ENCODE data around the gene GALNT14. TPM values are rescaled to one million over a fixed set of nuclear protein-coding genes. Genes with fewer than 3 reads are reported as not detected.

The GALNT14 gene
- total and polyA plus RNA-seq, 8 donors: 1.5 to 8.3 (median 5.3) TPM

DNA sequence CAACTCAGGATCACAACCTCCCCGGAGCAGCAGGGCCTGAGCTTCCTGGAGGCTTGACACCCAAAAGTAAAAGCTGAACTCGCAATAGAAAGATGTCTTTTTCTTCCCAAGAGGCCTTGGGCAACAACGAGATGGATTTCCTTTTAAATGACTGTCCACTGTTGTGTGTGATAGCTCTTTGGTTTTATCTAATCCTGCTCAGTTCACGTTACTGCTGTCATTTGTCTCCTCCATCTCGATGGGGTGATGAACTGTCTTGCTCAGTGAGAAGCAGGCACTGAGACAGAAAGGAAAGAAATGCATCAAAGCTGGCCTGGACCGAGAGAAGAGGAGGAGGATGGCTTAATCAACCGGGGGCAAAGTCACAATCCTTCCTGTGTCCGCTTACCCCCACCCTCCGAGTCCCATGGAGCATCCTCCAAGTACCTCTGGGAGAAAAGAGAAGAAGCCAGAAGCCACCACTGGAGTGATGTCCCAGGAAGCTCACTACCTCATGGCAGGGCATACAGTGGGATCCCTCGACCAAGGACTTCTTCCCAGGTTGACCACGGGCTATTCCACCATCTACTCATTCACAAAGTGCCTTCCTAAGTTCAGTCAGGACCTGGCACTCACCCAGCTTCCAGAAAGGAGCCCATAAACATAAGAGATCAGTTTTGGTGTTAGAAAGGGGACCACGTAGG lies 68.5 kb downstream of the GALNT14 start:
- no peak for DNase-seq

DNA sequence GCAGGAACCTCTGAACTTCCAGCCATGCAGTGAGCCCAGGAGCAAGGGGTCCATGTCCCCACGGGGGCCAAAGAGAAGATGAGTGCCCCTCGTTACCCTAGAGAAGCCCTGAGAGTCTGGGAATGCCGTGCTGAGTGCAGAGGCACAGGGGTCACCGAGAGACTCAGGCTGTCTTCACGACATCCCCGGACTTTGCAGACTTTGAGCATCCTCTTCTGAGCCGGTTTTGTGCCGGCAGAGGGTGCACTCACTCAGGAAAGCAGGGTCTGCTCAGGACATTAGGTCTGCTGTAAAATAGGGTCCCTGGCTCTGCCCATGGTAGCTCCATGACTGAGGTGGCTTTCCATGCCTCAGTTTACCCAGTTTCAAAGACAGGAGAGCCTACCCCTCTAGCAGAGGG lies 71.0 kb downstream of the GALNT14 start:
- no peak for ATAC-seq

More for the DNA sequence above, 68.5 kb downstream of the GALNT14 start:
- Histone ChIP-seq H3K27ac (no peak overlapping the region), H3K4me3 (no peak overlapping the region), H3K36me3 (no peaks in the 10 kb centered on the region), H3K27me3 (no peaks in the 10 kb centered on the region), H3K4me1 (no peaks in the 10 kb centered on the region), H3K9me3 (no peaks in the 10 kb centered on the region)
- no peak for ATAC-seq
- TF ChIP-seq, protein P1, sequence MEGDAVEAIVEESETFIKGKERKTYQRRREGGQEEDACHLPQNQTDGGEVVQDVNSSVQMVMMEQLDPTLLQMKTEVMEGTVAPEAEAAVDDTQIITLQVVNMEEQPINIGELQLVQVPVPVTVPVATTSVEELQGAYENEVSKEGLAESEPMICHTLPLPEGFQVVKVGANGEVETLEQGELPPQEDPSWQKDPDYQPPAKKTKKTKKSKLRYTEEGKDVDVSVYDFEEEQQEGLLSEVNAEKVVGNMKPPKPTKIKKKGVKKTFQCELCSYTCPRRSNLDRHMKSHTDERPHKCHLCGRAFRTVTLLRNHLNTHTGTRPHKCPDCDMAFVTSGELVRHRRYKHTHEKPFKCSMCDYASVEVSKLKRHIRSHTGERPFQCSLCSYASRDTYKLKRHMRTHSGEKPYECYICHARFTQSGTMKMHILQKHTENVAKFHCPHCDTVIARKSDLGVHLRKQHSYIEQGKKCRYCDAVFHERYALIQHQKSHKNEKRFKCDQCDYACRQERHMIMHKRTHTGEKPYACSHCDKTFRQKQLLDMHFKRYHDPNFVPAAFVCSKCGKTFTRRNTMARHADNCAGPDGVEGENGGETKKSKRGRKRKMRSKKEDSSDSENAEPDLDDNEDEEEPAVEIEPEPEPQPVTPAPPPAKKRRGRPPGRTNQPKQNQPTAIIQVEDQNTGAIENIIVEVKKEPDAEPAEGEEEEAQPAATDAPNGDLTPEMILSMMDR (IDR thresholded peaks at IDR 0.05): no peak
- intact Hi-C loops (cut with DNase I): no loop called here

DNA sequence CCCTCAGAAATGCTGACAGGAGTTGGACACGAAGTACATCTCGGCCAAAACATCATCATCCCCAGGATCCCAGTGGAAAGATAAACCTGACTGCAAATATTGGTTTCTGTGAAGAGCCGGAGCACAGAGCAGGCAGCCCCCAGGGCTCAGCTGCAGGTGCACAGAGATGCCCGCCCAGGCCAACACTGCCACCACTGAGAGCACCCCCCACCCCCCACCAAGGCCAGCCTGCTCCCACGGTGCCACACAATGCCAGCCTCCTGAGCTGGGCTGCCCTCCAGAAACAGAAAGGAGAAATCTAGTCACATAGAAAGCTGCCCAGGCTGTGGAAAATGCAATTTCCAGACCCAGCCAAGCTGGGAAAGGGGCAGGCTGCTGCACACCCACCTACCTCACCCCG lies 71.7 kb downstream of the GALNT14 start:
- intact Hi-C loops (cut with DNase I): no loop called here
- no peak for ATAC-seq
- no peak for DNase-seq

More for the DNA sequence above, 71.0 kb downstream of the GALNT14 start:
- Histone ChIP-seq H3K36me3 (no peaks in the 10 kb centered on the region), H3K27ac (no peak overlapping the region), H3K27me3 (no peaks in the 10 kb centered on the region), H3K4me1 (no peaks in the 10 kb centered on the region), H3K9me3 (no peaks in the 10 kb centered on the region), H3K4me3 (no peak overlapping the region)
- intact Hi-C loops (cut with DNase I): no loop called here
- no peak for DNase-seq
- TF ChIP-seq, protein P1 (IDR thresholded peaks at IDR 0.05): no peak

DNA sequence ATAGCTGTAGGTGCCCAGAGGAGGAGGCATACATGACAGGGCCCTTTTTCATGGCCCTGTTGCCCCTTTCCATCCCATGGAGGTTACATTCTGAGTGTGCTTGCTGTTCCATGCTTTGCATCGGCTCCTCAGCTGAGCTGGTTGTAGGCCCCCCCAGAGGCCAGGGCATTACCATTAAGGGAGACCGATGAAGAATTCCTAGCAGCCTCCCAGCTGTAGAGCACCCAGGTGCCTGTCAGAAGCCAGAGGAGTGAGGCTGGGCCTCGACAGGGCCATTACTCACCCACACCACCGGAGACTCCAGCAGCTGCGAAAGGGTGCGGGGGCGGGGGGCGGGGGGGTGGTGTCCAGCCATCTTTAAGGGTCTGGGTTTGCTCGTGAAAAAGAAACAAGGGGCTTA lies 72.2 kb downstream of the GALNT14 start:
- no peaks in the 10 kb centered on the region for H3K36me3 ChIP-seq
- no peaks in the 10 kb centered on the region for H3K9me3 ChIP-seq
- TF ChIP-seq, protein P1 (IDR thresholded peaks at IDR 0.05): no peak
- ATAC-seq (no peak), DNase-seq (no peak)
- no peak overlapping the region for H3K27ac ChIP-seq
- H3K27me3 ChIP-seq: no peaks in the 10 kb centered on the region
- intact Hi-C loops (cut with DNase I): no loop called here
- H3K4me1 ChIP-seq: no peaks in the 10 kb centered on the region
- H3K4me3 ChIP-seq: no peak overlapping the region

More for the DNA sequence above, 71.7 kb downstream of the GALNT14 start:
- TF ChIP-seq, protein P1 (IDR thresholded peaks at IDR 0.05): no peak
- no peaks in the 10 kb centered on the region for H3K4me1 ChIP-seq
- no peaks in the 10 kb centered on the region for H3K9me3 ChIP-seq
- H3K27me3 ChIP-seq: no peaks in the 10 kb centered on the region
- no peak overlapping the region for H3K27ac ChIP-seq
- H3K4me3 ChIP-seq: no peak overlapping the region
- no peaks in the 10 kb centered on the region for H3K36me3 ChIP-seq

DNA sequence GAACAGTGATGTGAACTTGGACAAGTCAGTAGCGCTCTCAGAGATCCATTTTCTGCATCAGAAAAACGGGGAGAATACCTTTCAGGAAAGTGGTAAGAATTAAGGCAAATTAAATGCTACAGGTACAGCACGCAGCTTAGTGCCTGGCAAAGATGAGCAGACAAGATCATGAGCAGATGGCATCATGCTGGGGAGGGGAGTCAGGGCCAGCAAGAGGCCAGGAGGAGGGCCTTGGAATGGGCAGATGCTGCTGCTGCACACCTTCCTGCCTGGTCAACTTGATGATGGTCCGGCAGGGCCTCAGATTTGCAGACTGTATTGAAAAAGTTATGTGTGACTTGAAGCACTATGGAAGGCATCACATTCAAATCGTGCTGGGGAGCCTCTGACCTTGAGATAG lies 72.9 kb downstream of the GALNT14 start:
- Histone ChIP-seq H3K4me1 (no peaks in the 10 kb centered on the region), H3K36me3 (no peaks in the 10 kb centered on the region), H3K9me3 (no peaks in the 10 kb centered on the region), H3K27ac (no peak overlapping the region), H3K4me3 (no peak overlapping the region), H3K27me3 (no peaks in the 10 kb centered on the region)
- intact Hi-C loops (cut with DNase I): no loop called here
- ATAC-seq: no peak
- DNase-seq: no peak
- TF ChIP-seq, protein P1 (IDR thresholded peaks at IDR 0.05): no peak
